Esophagus muscularis mucosa (tissue), 4 donors: ENCODE data around the gene XPNPEP1. TPM values are rescaled to one million over a fixed set of nuclear protein-coding genes. Genes with fewer than 3 reads are reported as not detected.

Source experiments
- DNase-seq: peaks from one replicate; pipeline ENCODE4 v3.0.0-alpha.2; 2017; ENCODE audit errors: extremely low spot score
- H3K27ac ChIP-seq, 4 donors: fragments of 200-600 bp; sonication (generic); replicated peaks in 1 of 4; 1 replicate in 3 of 4; 2 replicates in 1 of 4; pipeline ENCODE4 v1.5.1; 2016 to 2019; ENCODE audit warnings: mild to moderate bottlenecking in 1 of 4
- H3K27me3 ChIP-seq, 4 donors: fragments of 200-600 bp; sonication (generic); one replicate each; pipeline versions ENCODE4 v1.5.1 to v1.6.0; 2016 to 2019
- H3K36me3 ChIP-seq, 4 donors: fragments of 200-600 bp; sonication (generic); one replicate each; pipeline ENCODE4 v1.5.1; 2016 to 2019
- H3K4me1 ChIP-seq, 4 donors: fragments of 200-600 bp; sonication (generic); one replicate each; pipeline ENCODE4 v1.5.1; 2016 to 2019
- H3K4me3 ChIP-seq, 4 donors: fragments of 200-600 bp; sonication (generic); 1 replicate in 2 of 4; 2 replicates in 2 of 4; pipeline ENCODE4 v1.5.1; 2016 to 2019; ENCODE audit warnings: mild to moderate bottlenecking in 4 of 4, moderate library complexity in 1 of 4
- H3K9me3 ChIP-seq, 4 donors: fragments of 200-600 bp; sonication (generic); 1 replicate in 3 of 4; 2 replicates in 1 of 4; pipeline ENCODE4 v1.5.1; 2016 to 2019
- CTCF ChIP-seq, 3 experiments: fragments of 200-600 bp in 2 of 3; fragments of 450-650 bp in 1 of 3; sonication (generic) in 2 of 3; IDR thresholded peaks; one replicate each; pipeline ENCODE4 v1.5.1; 2017 to 2019; ENCODE audit warnings: antibody characterized with exemption in 3 of 3, mild to moderate bottlenecking in 2 of 3, moderate library complexity in 1 of 3
- EP300 ChIP-seq: sonication (generic); formaldehyde crosslinking; IDR thresholded peaks from one replicate; pipeline ENCODE4 v1.6.1; 2017; ENCODE audit warnings: antibody characterized with exemption
- POLR2A ChIP-seq: fragments of 450-650 bp; IDR thresholded peaks from one replicate; pipeline ENCODE4 v1.6.1; 2017; ENCODE audit warnings: antibody characterized with exemption, moderate library complexity, mild to moderate bottlenecking, low read depth
- POLR2AphosphoS5 ChIP-seq, 2 donors: sonication (generic); formaldehyde crosslinking; IDR thresholded peaks; one replicate each; pipeline ENCODE4 v1.6.1; 2017; ENCODE audit warnings: antibody characterized with exemption in 2 of 2
- WGBS: methylation state at CpG from one replicate; pipeline ENCODE4 v1.1.5; 2018; 5-methylcytosine and 5-hydroxymethylcytosine counted together
- intact Hi-C: fragments of 100-400 bp; cut with DNase I; formaldehyde crosslinking; loops from one replicate; pipeline ENCODE4 v1.15.1; 2023
- total RNA-seq, 4 donors: library from RNA; depleted of rRNA; stranded (reverse); fragments of >200 nt; gene quantifications; one replicate each; pipeline versions ENCODE4 v1.1.0 to v1.2.1, GENCODE V29; 2016

The XPNPEP1 gene
- total RNA-seq, 4 donors from 2014 or later = 43.2 to 61.9 (median 48.8) TPM

DNA sequence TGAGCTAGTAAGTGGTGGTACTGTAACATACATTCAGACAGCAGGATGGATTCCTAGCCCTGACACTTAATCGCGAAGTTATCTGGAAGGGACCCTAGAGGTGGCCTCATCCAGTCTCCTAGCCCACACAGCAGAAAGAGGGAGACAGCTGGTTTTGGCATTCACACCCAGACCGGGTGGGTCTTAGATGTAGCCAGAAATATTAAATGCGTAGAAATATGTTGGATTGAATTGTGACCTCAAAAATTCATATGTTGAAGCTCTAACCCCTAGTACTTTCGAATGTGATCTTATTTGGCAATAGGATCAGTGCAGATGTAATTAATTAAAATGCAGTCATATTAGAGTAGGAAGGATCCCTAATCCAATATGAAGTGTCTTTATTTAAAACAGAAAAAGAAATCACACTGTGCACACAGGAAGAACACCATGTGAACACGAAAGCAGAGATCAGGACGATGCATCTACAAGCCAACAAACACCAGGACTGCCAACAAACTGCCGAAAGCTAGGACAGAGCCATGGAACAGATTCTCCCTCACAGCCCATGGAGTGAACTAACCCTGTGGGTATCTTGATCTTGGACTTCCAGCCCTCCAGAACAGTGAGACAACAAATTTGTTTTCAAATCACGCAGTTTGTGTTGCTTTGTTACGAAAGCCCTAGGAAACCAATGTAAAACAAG lies 2.9 kb upstream of the XPNPEP1 start:
- TF ChIP-seq CTCF (IDR thresholded peaks at IDR 0.05) = no peak
- no peak for TF ChIP-seq POLR2AphosphoS5 (IDR thresholded peaks at IDR 0.05)
- TF ChIP-seq EP300 = no peak
- no peak for TF ChIP-seq POLR2A
- 82% methylated on average over 10 of the region's 10 CpGs for WGBS
- Histone ChIP-seq H3K36me3 (no peaks in the 10 kb centered on the region), H3K4me3 (no peak overlapping the region), H3K27ac (no peak overlapping the region), H3K4me1 (peaks cover 12 to 25% (median 24%) of the 10 kb centered on the region in 4 donors), H3K9me3 (no peaks in the 10 kb centered on the region), H3K27me3 (no peaks in the 10 kb centered on the region)
- no peak for DNase-seq
- intact Hi-C loops = no loop called here

GRCh38 chr10:109924967-109925620 lies 1.8 kb upstream of the XPNPEP1 start:
- WGBS = 74% methylated on average over 5 of the region's 5 CpGs
- intact Hi-C loops = loop anchor here (5.0 kb wide), 2 partner anchors 38 to 82 kb away; partner anchors contain the start of gene ADD3
- peak overlapping the region in 1 of 4 donors; percentile 3 for H3K27ac ChIP-seq
- DNase-seq = no peak
- H3K27me3 ChIP-seq = no peaks in the 10 kb centered on the region
- H3K4me3 ChIP-seq = no peak overlapping the region
- H3K4me1 ChIP-seq = peaks cover 12 to 34% (median 28%) of the 10 kb centered on the region in 4 donors
- H3K9me3 ChIP-seq = no peaks in the 10 kb centered on the region
- no peaks in the 10 kb centered on the region for H3K36me3 ChIP-seq
- TF ChIP-seq EP300 (no peak), CTCF (IDR thresholded peaks at IDR 0.05) (no peak), POLR2AphosphoS5 (IDR thresholded peaks at IDR 0.05) (no peak), POLR2A (no peak)

- no peak for DNase-seq
- Histone ChIP-seq H3K4me1 (peaks cover 12 to 34% (median 28%) of the 10 kb centered on the region in 4 donors), H3K9me3 (no peaks in the 10 kb centered on the region), H3K27ac (peak overlapping the region; percentile 95 to 97 (median 96)), H3K27me3 (no peaks in the 10 kb centered on the region), H3K36me3 (no peaks in the 10 kb centered on the region), H3K4me3 (peak overlapping the region; percentile 93 to 98 (median 95))
- intact Hi-C loops = loop anchor here (5.0 kb wide), 2 partner anchors 37 to 83 kb away; partner anchors contain the start of gene ADD3
- 96% methylated on average over 7 of the region's 7 CpGs for WGBS
- TF ChIP-seq POLR2A (no peak), EP300 (no peak), POLR2AphosphoS5 (IDR thresholded peaks at IDR 0.05) (no peak)
Measured at GRCh38 chr10:109924087-109924486, 776 bp upstream of the XPNPEP1 start.

GRCh38 chr10:109922358-109922975 lies 844 bp downstream of the XPNPEP1 start:
- 27% methylated on average over 3 of the region's 7 CpGs for WGBS
- no peaks in the 10 kb centered on the region for H3K9me3 ChIP-seq
- no peaks in the 10 kb centered on the region for H3K36me3 ChIP-seq
- TF ChIP-seq CTCF (IDR thresholded peaks at IDR 0.05) (no peak), POLR2AphosphoS5 (IDR thresholded peaks at IDR 0.05) (no peak), EP300 (no peak)
- intact Hi-C loops = loop anchor here (5.0 kb wide), 2 partner anchors 35 to 85 kb away; partner anchors contain the start of gene ADD3
- DNase-seq = no peak
- peaks cover 12 to 34% (median 28%) of the 10 kb centered on the region in 4 donors for H3K4me1 ChIP-seq
- H3K27ac ChIP-seq = peak overlapping the region; percentile 95 to 97 (median 96)
- H3K27me3 ChIP-seq = no peaks in the 10 kb centered on the region
- peak overlapping the region; percentile 93 to 98 (median 95) for H3K4me3 ChIP-seq

GRCh38 chr10:109920016-109920415 lies 3.3 kb downstream of the XPNPEP1 start:
- H3K4me1 ChIP-seq = peaks cover 12 to 41% (median 28%) of the 10 kb centered on the region in 4 donors
- intact Hi-C loops = loop anchor here (5.0 kb wide), 2 partner anchors 33 to 87 kb away; partner anchors contain the start of gene ADD3
- no peak for DNase-seq
- TF ChIP-seq POLR2AphosphoS5 (IDR thresholded peaks at IDR 0.05) (no peak), POLR2A (no peak), EP300 (no peak)
- H3K4me3 ChIP-seq = no peak overlapping the region
- no peaks in the 10 kb centered on the region for H3K27me3 ChIP-seq
- H3K9me3 ChIP-seq = no peaks in the 10 kb centered on the region
- WGBS = 84% methylated on average over 3 of the region's 3 CpGs
- H3K36me3 ChIP-seq = no peaks in the 10 kb centered on the region
- H3K27ac ChIP-seq = no peak overlapping the region
